Bone marrow (tissue), 2 donors: ENCODE results near the gene RHOXF2B.
"Not testable (repeated sequence)": the region's sequence is repeated elsewhere in the genome, so short reads cannot be mapped to it uniquely, and the experiment has no call there.

Source experiments
- DNase-seq, 2 donors: peaks; one replicate each; lab custom pipeline; 2025; lab: John Stamatoyannopoulos, UW

The RHOXF2B gene

DNA sequence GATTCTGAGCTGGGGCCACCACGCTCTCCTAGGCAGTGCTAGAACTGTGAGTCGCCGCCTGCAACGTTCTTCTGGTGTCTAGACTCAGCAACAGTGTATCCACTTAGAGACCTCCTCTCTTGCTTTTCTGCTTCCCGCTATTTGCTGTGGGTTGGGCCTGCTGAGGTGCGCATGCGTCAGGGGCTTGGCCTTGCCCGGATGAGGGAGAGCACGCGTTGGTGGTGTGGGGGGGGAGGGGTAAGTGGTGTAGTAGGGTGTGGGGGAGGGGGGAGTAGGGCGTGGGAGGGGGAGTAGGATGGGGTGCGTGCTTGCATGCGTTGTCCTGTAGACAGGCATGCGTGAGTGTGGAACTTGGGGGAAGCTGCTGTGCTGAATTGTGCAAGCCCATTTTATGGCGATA lies at the start of gene RHOXF2B:
Gene RHOXF2B (minus strand): TSS at position 101 of the 400 bp plus-strand sequence. CDS start 138 bp downstream, outside the sequence.
- DNase-seq: not testable (repeated sequence)

DNA sequence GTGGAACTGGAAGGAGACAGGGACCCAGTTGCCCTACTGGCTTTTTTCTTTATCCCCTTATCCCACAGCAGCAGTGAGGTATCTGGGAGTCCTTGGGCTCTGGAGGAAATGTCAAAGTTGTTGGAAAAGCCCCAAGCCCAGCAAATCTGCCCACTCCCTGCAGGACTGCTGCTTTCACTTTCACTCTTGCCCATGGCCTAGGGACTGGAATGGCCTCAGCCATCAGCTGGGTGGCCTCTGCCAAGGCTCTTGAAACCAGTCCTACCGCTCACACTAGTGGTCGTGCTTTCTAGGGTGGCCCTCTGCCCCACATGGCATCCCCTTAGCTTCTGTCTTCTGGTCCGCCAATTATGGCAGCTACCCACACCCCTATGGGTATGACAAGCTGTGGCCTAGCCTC lies 48.0 kb upstream of the RHOXF2B start:
- DNase-seq: no peak

DNA sequence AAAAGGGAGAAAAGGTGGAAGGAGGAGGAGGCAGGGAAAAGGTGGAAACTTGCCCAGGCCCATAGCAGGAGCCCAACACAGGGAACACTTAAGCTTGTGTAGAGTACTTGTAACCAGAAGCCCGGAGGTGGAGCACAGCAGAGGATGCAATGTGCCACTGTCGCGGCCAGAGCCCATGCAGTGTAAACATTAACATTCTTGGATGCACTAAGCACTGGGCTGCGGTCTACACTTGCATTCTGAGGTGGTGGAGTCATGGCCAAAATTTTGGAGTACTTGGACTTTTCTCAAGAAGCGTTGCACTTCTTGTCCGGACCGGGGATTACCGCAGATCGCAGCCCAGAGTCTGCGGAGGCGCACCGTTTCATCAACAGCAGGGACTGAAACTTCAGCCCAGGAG lies 42.7 kb upstream of the RHOXF2B start:
- DNase-seq: no peak

- no peak for DNase-seq
These were observed 38.0 kb upstream of the RHOXF2B start, which contains the start of gene RHOXF1 for GRCh38 chrX:120115438-120115963. Gene RHOXF1, minus strand, starts transcription at chrX:120115913. Its CDS starts 51 bp downstream, at chrX:120115862.

DNA sequence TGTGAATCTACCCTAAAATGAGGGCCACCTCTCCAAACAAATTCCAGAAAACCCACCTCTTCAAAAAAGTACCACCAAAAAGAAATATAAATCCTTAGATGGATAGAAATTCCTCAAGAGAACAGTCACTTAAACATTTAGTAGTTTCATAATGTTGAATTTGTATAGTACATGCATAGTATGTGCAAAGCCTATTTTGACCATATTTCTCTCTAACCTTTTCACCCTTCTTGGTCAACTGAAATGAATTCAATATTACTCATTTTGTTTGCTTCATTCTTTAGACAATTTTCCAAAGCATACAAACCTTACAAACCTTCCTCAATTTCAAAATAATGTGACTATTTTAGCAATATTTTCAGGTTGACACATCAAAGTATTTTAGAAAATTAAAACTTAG lies 34.1 kb upstream of the RHOXF2B start:
- DNase-seq: no peak

GRCh38 chrX:120109378-120109777 lies 31.9 kb upstream of the RHOXF2B start:
- DNase-seq: no peak

- not testable (repeated sequence) for DNase-seq
These were observed 27.2 kb upstream of the RHOXF2B start for GRCh38 chrX:120104707-120105106.

GRCh38 chrX:120101057-120101456 lies 23.6 kb upstream of the RHOXF2B start:
- DNase-seq: not testable (repeated sequence)

- DNase-seq: no peak
These were observed 12.7 kb upstream of the RHOXF2B start for GRCh38 chrX:120090208-120090607.

DNA sequence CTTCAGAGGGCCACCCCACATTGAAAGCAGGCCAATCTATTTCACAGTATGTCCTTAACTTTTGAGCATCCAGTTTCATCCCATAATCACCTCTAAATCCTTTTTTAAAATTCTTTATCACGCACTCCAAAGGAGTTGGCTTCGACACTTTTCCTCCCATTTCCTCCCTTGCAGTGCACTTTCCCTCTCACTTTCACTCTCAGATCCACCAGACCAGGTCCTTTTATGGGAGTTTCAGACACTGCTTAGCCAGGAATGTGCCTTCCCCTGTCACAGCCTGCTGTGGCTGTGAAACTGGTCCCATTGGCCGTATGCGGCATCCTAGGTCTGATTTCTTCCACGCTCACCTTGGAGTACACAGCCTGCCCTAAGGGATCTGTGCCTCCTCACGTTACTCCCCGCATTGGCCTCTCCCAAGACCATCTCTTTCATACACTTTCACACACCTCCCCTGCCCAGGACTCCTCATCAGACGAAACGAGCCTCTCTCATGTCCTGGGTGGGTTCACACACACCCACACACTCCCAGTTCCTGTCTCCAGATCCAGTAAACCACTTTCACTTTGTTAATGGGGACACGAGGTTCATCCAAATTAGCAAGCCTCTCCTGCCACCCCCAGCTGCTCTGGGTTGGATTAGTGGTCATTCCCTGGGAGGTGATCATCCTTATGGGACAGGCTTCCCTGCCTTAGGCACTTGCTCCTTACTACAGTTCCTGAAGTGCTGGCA lies 10.0 kb upstream of the RHOXF2B start:
- DNase-seq: no peak

GRCh38 chrX:120085553-120086185 lies 8.2 kb upstream of the RHOXF2B start:
- DNase-seq: not testable (repeated sequence)

GRCh38 chrX:120066169-120066568 lies 11.3 kb downstream of the RHOXF2B start:
- DNase-seq: not testable (repeated sequence)

- DNase-seq: not testable (repeated sequence)
These were observed 34.8 kb downstream of the RHOXF2B start for GRCh38 chrX:120042712-120043111.

DNA sequence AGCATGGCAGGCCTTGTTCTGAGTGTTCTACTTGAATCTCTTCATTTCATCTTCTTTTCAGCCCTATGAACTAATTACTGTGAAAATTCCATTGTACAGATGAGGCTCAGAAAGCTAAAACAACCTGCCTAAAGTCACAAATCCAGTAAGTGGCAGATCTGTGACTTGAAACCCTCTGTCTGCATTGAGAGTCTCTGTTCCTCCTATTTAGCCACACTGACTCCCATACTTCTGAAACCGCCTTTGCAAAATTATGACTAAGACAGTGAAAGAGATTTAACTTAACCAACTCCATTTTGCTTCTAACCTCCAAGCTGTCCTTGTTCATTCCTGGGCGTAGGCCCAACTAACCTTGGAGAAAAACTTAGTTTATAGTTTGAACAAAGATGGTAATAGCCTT lies 35.2 kb downstream of the RHOXF2B start:
- not testable (repeated sequence) for DNase-seq

GRCh38 chrX:120040176-120040575 lies 37.3 kb downstream of the RHOXF2B start:
- not testable (repeated sequence) for DNase-seq

GRCh38 chrX:120039087-120039733 lies 38.3 kb downstream of the RHOXF2B start:
- DNase-seq: not testable (repeated sequence)

DNA sequence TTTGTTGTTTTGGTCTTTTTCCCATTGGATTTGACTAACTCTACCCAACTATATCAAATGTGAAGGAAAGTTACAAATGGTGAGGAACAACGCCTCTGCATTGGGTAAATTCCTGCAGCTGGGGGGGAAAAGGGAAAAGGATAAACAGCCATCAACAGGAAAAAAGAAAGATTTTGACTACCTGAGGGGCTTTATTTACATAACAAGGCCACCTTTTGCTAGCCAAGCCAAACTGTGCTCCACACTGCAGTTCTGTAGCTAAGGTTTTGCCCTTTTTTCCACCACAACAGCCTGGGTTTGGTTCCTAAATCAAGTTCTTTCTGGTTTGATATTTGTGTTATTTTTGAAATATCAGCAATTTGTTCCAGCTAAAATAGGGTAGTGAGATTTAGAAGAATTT lies 40.8 kb downstream of the RHOXF2B start:
- no peak for DNase-seq

GRCh38 chrX:120035522-120036309 lies 41.8 kb downstream of the RHOXF2B start:
- not testable (repeated sequence) for DNase-seq

DNA sequence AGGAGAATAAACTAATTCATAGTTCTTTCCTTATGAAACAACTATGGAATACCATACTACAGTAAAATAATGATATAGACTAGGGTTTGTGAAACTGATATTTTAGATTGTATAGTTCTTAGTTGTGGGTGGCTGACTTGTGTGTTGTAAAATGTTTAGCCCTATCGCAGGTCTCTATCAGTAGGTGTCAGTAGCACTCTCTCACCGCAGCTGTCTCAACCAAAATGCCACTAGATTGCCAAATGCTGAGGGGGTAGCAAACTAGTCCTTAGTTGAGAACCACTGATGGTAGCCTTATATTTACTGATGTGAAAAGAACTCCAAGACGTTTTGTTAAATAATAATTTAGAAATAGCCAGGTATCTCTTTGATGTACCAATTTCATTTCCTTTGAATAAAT lies 48.1 kb downstream of the RHOXF2B start:
- no peak for DNase-seq

- no peak for DNase-seq
These were observed 54.2 kb downstream of the RHOXF2B start for GRCh38 chrX:120023259-120023658.

GRCh38 chrX:120022763-120023162 lies 54.7 kb downstream of the RHOXF2B start:
- DNase-seq: no peak
